Activated CD4-positive, alpha-beta T cell treated with anti-CD3 and anti-CD28 coated beads, Interleukin-2, amount 10 ng/mL, durations not matched to agents 24 days and 14 days (primary cell): ENCODE measurements around the gene NRP2. TPM values are rescaled to one million over a fixed set of nuclear protein-coding genes. Genes with fewer than 3 reads are reported as not detected.
A peak's percentile ranks its signal among the peaks of the same experiment; 100 is the strongest.

ENCODE experiments used
- DNase-seq: peaks from one replicate; pipeline ENCODE4 v3.0.0; 2022
- H3K27ac Mint-ChIP-seq: one replicate; pipeline ENCODE4 v1.8.0; 2022; ENCODE audit warnings: mild to moderate bottlenecking, mixed read lengths
- H3K27me3 Mint-ChIP-seq: one replicate; pipeline ENCODE4 v1.8.0; 2022; ENCODE audit warnings: mixed read lengths
- H3K36me3 Mint-ChIP-seq: one replicate; pipeline ENCODE4 v1.8.0; 2022; ENCODE audit warnings: low read depth, mild to moderate bottlenecking, mixed read lengths
- H3K4me1 Mint-ChIP-seq: one replicate; pipeline ENCODE4 v1.8.0; 2021; ENCODE audit warnings: mixed read lengths
- H3K4me3 Mint-ChIP-seq: one replicate; pipeline ENCODE4 v1.8.0; 2022; ENCODE audit warnings: mild to moderate bottlenecking, moderate library complexity, mixed read lengths
- H3K9me3 Mint-ChIP-seq: one replicate; pipeline ENCODE4 v1.8.0; 2021; ENCODE audit warnings: mixed read lengths
- intact Hi-C: fragments of 100-400 bp; cut with micrococcal nuclease; formaldehyde crosslinking; loops from one replicate; pipeline ENCODE4 v1.15.1; 2023
- total RNA-seq: library from RNA; stranded (reverse); gene quantifications from 2 replicates; pipeline ENCODE4 v1.2.3, GENCODE V29; 2022

NRP2 gene
- total RNA-seq, 1 donor from 2014 or later, result 64.4 TPM

DNA sequence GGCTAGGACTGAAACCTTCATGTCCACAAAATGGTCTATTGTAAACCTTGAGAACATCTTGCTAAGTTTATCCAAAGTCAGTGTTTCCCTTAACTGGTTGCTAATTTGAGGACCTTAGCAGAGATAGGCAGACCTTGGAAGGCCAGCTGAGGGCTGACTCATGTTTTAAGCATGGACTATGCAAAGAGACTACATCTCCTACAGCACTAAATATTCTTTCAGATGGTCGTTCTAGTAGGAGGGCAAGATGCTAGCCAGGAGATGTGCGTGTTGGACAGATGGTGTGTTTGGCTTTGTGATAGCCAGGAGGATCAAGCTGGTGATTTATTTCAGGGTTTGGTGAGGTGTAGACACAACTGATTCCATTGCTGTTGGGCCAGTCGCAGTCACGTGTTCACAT, 75.8 kb downstream of the NRP2 start:
- peaks cover 6% of the 10 kb centered on the region for H3K36me3 Mint-ChIP-seq
- no peaks in the 10 kb centered on the region for H3K9me3 Mint-ChIP-seq
- H3K4me3 Mint-ChIP-seq, result no peak overlapping the region
- peaks cover 10% of the 10 kb centered on the region for H3K27me3 Mint-ChIP-seq
- H3K4me1 Mint-ChIP-seq, result no peaks in the 10 kb centered on the region
- intact Hi-C loops, result no loop called here
- no peak for DNase-seq
- H3K27ac Mint-ChIP-seq, result no peak overlapping the region

DNA sequence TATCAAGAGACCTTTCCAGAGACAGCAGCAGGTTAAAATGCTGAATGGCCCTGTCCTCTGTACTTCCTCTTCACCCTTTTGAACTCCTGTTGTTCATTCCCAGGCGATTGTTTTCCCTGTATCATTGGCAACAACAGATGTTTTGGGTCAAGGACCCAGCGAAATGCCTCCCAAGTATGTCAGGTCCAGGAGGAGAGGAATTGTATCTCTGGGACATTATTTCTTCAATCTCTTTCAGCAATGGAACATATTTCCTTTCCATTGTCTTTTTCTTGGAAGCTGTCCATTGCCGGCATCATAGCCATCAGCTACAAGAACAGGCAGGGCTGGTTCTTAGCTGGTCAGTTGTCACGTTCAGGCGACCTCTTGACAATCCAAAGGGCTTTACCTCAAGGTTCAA, 76.2 kb downstream of the NRP2 start:
- no peaks in the 10 kb centered on the region for H3K4me1 Mint-ChIP-seq
- peaks cover 13% of the 10 kb centered on the region for H3K27me3 Mint-ChIP-seq
- H3K27ac Mint-ChIP-seq, result no peak overlapping the region
- no peaks in the 10 kb centered on the region for H3K9me3 Mint-ChIP-seq
- peaks cover 6% of the 10 kb centered on the region for H3K36me3 Mint-ChIP-seq
- no peak overlapping the region for H3K4me3 Mint-ChIP-seq
- intact Hi-C loops, result no loop called here
- no peak for DNase-seq

DNA sequence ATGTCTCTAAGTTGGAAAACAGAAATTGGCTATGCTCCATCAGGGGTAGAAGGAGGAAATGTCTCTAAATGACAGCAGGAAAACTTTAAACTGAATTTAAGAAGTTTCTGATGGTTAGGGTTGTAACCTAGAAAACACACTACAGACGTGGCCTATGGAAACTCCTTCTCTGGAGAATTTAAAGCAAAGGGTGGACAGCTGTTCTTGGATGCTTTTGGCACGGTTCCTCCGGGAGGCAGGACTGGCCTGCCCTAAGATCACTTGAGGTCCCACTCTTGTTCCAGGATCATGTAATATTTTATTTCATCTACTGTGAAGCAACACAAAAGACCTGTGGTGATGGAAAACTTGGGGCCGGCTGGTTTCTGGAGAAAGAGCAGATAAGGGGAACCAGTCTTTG, 77.0 kb downstream of the NRP2 start:
- Mint-ChIP-seq H3K27ac (no peak overlapping the region), H3K27me3 (peaks cover 15% of the 10 kb centered on the region), H3K4me3 (no peak overlapping the region), H3K4me1 (no peaks in the 10 kb centered on the region), H3K9me3 (no peaks in the 10 kb centered on the region), H3K36me3 (peaks cover 6% of the 10 kb centered on the region)
- DNase-seq, result no peak
- intact Hi-C loops, result no loop called here

DNA sequence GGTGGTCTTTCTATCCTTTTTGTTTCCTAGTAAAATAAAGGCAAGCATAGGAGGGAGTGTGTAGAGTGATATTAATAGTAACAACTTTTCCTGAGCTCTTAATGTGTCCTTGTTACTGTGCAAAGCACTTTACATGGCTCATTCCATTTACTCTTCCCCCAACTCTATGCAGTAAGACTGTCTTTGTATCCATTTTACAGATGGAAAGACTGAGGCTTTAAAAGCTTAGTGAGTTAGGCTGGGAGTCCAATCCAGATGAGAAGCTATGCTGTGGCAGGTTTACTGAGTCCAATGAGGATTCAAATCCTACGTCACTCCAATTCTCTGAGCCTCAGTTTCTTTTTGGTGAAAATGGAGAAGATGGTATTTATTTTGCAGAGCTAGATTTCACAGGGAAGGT, 77.4 kb downstream of the NRP2 start:
- no peaks in the 10 kb centered on the region for H3K9me3 Mint-ChIP-seq
- H3K36me3 Mint-ChIP-seq, result peaks cover 6% of the 10 kb centered on the region
- H3K27me3 Mint-ChIP-seq, result peaks cover 15% of the 10 kb centered on the region
- DNase-seq, result no peak
- no peak overlapping the region for H3K4me3 Mint-ChIP-seq
- no peak overlapping the region for H3K27ac Mint-ChIP-seq
- intact Hi-C loops, result no loop called here
- H3K4me1 Mint-ChIP-seq, result no peaks in the 10 kb centered on the region

- H3K36me3 Mint-ChIP-seq, result peaks cover 6% of the 10 kb centered on the region
- no peak overlapping the region for H3K27ac Mint-ChIP-seq
- H3K9me3 Mint-ChIP-seq, result no peaks in the 10 kb centered on the region
- peaks cover 17% of the 10 kb centered on the region for H3K27me3 Mint-ChIP-seq
- intact Hi-C loops, result no loop called here
- no peak for DNase-seq
- H3K4me1 Mint-ChIP-seq, result no peaks in the 10 kb centered on the region
- no peak overlapping the region for H3K4me3 Mint-ChIP-seq
Measured at GRCh38 chr2:205760157-205760556, 77.9 kb downstream of the NRP2 start.

DNA sequence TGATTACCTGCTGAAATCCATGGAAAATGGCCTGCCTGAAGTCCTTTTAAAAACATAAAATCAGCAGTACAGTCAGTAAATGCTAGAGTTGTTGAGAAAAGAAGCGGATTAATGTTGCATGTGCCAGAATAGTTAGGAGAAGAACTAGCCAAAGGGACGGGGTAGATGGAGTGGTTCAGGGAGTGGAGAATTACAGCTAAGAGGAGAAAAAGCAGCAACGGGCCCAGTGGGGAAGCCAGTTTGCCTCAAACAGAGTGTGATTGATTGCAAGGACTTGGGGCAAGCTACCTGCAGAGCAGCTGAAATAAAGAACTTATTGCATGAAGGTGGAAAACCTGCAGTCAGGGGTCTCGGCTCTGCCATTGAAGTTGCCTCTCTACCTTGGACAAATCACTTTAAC, 79.1 kb downstream of the NRP2 start:
- no peak overlapping the region for H3K4me3 Mint-ChIP-seq
- H3K36me3 Mint-ChIP-seq, result peaks cover 8% of the 10 kb centered on the region
- intact Hi-C loops, result no loop called here
- no peaks in the 10 kb centered on the region for H3K9me3 Mint-ChIP-seq
- H3K4me1 Mint-ChIP-seq, result no peaks in the 10 kb centered on the region
- DNase-seq, result no peak
- H3K27ac Mint-ChIP-seq, result no peak overlapping the region
- peaks cover 27% of the 10 kb centered on the region for H3K27me3 Mint-ChIP-seq

- H3K4me1 Mint-ChIP-seq, result no peaks in the 10 kb centered on the region
- H3K27ac Mint-ChIP-seq, result no peak overlapping the region
- no peak for DNase-seq
- peaks cover 25% of the 10 kb centered on the region for H3K27me3 Mint-ChIP-seq
- H3K9me3 Mint-ChIP-seq, result no peaks in the 10 kb centered on the region
- intact Hi-C loops, result loop anchor here (1.0 kb wide), 1 partner anchor 16 kb away; no protein-coding TSS in a partner anchor
- H3K36me3 Mint-ChIP-seq, result peaks cover 7% of the 10 kb centered on the region
- no peak overlapping the region for H3K4me3 Mint-ChIP-seq
Measured at GRCh38 chr2:205762881-205763280, 80.6 kb downstream of the NRP2 start.

- Mint-ChIP-seq H3K27me3 (peaks cover 25% of the 10 kb centered on the region), H3K36me3 (peaks cover 7% of the 10 kb centered on the region), H3K9me3 (no peaks in the 10 kb centered on the region), H3K27ac (peak overlapping the region; percentile 47), H3K4me1 (no peaks in the 10 kb centered on the region), H3K4me3 (no peak overlapping the region)
- DNase-seq, result peak; percentile 76
- intact Hi-C loops, result no loop called here
Measured at GRCh38 chr2:205763708-205764211, 81.5 kb downstream of the NRP2 start.

- Mint-ChIP-seq H3K36me3 (peaks cover 7% of the 10 kb centered on the region), H3K9me3 (no peaks in the 10 kb centered on the region), H3K4me1 (peaks cover under 1% of the 10 kb centered on the region)
Measured at GRCh38 chr2:205764270-205764746, 82.0 kb downstream of the NRP2 start.

DNA sequence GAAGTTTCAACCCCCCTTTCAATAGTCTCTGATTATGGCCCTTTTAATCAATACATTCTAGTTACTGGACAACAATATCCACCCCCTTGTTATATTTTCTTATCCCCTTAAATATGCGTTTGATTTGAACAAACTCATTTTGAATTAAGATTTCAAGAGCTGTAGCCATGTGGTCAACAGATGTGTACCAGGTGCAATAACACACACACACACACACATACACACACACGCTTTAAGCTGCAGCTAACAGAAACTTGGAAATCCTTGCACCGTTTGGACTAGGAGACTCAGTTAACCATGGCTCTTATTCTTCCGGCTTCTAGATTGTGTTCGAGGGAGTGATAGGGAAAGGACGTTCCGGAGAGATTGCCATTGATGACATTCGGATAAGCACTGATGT, 82.8 kb downstream of the NRP2 start:
- no peak overlapping the region for H3K4me3 Mint-ChIP-seq
- no peaks in the 10 kb centered on the region for H3K9me3 Mint-ChIP-seq
- no peak overlapping the region for H3K27ac Mint-ChIP-seq
- DNase-seq, result no peak
- peaks cover 4% of the 10 kb centered on the region for H3K4me1 Mint-ChIP-seq
- intact Hi-C loops, result loop anchor here (5.0 kb wide), 1 partner anchor 47 kb away; no protein-coding TSS in a partner anchor
- peaks cover 25% of the 10 kb centered on the region for H3K27me3 Mint-ChIP-seq
- peaks cover 9% of the 10 kb centered on the region for H3K36me3 Mint-ChIP-seq

More at GRCh38 chr2:205764270-205764746, 82.0 kb downstream of the NRP2 start:
- H3K4me3 Mint-ChIP-seq, result no peak overlapping the region
- H3K27me3 Mint-ChIP-seq, result peaks cover 25% of the 10 kb centered on the region
- intact Hi-C loops, result no loop called here
- H3K27ac Mint-ChIP-seq, result no peak overlapping the region
- no peak for DNase-seq

DNA sequence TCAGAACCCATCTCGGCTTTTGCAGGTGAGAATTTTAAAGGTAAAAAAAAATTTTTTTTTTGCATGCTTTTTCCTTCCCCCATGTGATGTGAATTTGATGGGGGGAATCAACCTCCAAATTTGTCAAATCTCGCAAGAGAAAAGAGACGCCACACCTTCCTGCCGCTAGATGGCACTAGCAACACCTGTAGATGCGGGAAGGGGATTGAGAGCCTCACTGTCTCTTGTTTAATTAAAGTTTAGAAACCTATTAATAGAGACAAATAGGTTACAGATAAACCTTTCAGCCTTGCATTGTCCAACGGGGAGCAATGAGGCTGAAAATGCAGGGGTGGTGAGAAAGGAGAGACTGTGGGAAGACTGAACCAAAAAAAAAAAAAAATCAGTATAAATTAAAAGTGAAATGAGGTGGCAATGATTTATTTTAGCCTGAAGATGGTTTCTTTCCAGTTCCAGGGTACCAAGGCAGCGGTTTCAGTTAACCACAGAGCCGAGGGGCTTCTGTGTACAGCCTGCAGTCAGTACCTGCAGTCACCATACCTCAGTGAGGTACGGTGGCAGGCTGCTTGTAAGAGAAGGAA, 84.6 kb downstream of the NRP2 start:
- H3K27me3 Mint-ChIP-seq, result peaks cover 21% of the 10 kb centered on the region
- DNase-seq, result peak; percentile 84
- intact Hi-C loops, result loop anchor here (2.0 to 5.0 kb wide), 3 partner anchors 45 to 160 kb away; no protein-coding TSS in a partner anchor
- no peak overlapping the region for H3K27ac Mint-ChIP-seq
- H3K4me3 Mint-ChIP-seq, result no peak overlapping the region
- H3K36me3 Mint-ChIP-seq, result peaks cover 9% of the 10 kb centered on the region
- H3K9me3 Mint-ChIP-seq, result no peaks in the 10 kb centered on the region
- peaks cover 4% of the 10 kb centered on the region for H3K4me1 Mint-ChIP-seq

DNA sequence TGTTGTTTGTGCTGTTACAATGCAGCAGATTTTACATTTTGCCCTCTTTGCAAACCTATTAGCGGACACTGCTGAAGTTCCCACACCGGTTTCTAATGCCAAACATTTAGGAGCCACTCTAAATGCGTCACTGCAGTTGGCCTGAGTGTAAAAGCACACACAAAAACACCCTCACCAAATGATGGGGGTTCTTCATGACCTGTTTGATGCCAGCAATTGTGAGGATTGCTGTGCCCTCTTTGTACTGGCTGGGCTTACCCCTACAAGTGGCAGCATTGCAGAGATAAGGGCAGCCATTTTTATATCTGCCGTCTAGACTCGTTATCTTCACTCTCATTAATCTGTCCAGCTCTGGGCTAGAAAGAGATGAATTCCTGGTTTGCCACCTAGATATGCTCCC, 85.3 kb downstream of the NRP2 start:
- Mint-ChIP-seq H3K27me3 (peaks cover 21% of the 10 kb centered on the region), H3K4me1 (peaks cover 4% of the 10 kb centered on the region), H3K4me3 (no peak overlapping the region), H3K9me3 (no peaks in the 10 kb centered on the region), H3K27ac (no peak overlapping the region), H3K36me3 (peaks cover 9% of the 10 kb centered on the region)
- DNase-seq, result no peak
- intact Hi-C loops, result loop anchor here (2.0 to 5.0 kb wide), 3 partner anchors 45 to 159 kb away; no protein-coding TSS in a partner anchor

DNA sequence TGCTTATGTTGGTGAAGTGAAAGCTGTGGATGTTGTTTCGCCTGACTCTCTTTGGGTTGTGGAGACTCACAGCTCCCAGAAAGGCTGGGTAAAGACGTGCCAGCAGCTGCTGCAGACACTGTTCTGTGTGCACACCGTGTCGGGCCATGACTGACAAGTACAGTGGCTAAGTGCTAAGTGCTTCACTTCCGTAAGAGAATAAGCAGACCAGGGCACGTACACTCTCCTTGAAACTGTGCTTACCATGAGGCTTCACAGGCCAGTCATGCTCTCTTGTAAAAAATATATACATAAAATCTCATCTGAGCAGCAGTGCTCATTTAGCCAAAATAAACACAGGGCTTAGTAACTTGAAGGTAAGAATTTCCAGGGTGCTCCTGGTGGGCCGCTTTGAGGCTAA, 86.0 kb downstream of the NRP2 start:
- peaks cover 21% of the 10 kb centered on the region for H3K27me3 Mint-ChIP-seq
- peaks cover 9% of the 10 kb centered on the region for H3K36me3 Mint-ChIP-seq
- H3K4me3 Mint-ChIP-seq, result no peak overlapping the region
- H3K27ac Mint-ChIP-seq, result no peak overlapping the region
- no peaks in the 10 kb centered on the region for H3K9me3 Mint-ChIP-seq
- peaks cover 4% of the 10 kb centered on the region for H3K4me1 Mint-ChIP-seq
- intact Hi-C loops, result loop anchor here (5.0 kb wide), 1 partner anchor 44 kb away; no protein-coding TSS in a partner anchor
- DNase-seq, result no peak

DNA sequence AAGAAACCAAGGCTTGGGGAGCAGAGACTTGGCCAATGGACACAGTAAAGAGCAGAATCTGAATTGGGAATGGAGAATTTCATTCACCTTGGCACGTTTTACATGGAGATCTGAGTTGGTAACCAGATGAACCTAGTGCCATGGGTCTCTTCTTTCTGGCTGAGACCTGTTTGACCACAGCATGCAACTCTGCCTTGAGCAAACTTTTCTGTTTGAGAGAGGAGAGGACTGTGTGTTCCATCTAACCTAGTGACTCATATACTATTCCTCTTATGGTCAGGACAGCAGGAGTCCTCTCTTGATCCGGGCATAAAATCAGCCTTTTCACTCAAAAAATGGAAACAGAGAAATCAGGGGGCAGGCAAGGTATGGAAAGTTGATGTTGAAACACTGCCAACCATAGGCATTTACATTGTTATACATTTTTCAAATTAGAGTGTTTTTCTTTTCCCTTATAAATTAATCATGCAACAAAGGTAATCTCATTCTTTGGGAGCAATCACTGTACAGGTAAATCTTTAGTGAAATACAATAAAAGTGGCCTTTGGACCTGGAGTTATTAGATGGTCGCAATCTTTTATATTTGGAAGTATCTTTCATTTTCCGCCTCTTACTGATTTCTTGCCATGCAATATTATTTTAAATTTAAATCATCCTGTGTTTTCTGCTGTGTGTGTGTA, 86.7 kb downstream of the NRP2 start:
- intact Hi-C loops, result loop anchor here (5.0 kb wide), 1 partner anchor 43 kb away; no protein-coding TSS in a partner anchor
- no peak for DNase-seq
- H3K27ac Mint-ChIP-seq, result no peak overlapping the region
- H3K4me3 Mint-ChIP-seq, result no peak overlapping the region
- peaks cover 4% of the 10 kb centered on the region for H3K4me1 Mint-ChIP-seq
- peaks cover 20% of the 10 kb centered on the region for H3K27me3 Mint-ChIP-seq
- no peaks in the 10 kb centered on the region for H3K9me3 Mint-ChIP-seq
- peaks cover 9% of the 10 kb centered on the region for H3K36me3 Mint-ChIP-seq
